Gastrocnemius medialis (tissue), 4 donors: Measurements from ENCODE around the gene ARID1B. TPM values are rescaled to one million over a fixed set of nuclear protein-coding genes. Genes with fewer than 3 reads are reported as not detected.

Experiments used
- ATAC-seq, 2 donors: fragments of 150-250 bp; one replicate each; pipeline ENCODE4 v1.9.1; 2016
- DNase-seq, 2 donors: peaks; one replicate each; pipeline ENCODE4 v3.0.0-alpha.2; 2019
- H3K27ac ChIP-seq, 4 donors: fragments of 200-600 bp; sonication (generic); 1 replicate in 1 of 4; 2 replicates in 3 of 4; pipeline ENCODE4 v1.5.1; 2016 to 2018; ENCODE audit warnings: mild to moderate bottlenecking in 2 of 4, moderate library complexity in 1 of 4
- H3K27me3 ChIP-seq, 3 donors: fragments of 200-600 bp; sonication (generic) in 2 of 3; 1 replicate in 1 of 3; 2 replicates in 2 of 3; pipeline versions ENCODE4 v1.5.1 to v1.6.0; 2016 to 2019; ENCODE audit warnings: mild to moderate bottlenecking in 1 of 3, moderate library complexity in 1 of 3
- H3K36me3 ChIP-seq, 2 donors: fragments of 200-600 bp; sonication (generic) in 1 of 2; one replicate each; pipeline ENCODE4 v1.5.1; 2017 to 2018
- H3K4me1 ChIP-seq, 2 donors: fragments of 200-600 bp; sonication (generic) in 1 of 2; one replicate each; pipeline ENCODE4 v1.5.1; 2016 to 2017; ENCODE audit warnings: mild to moderate bottlenecking in 2 of 2
- H3K4me3 ChIP-seq, 4 donors: fragments of 200-600 bp; sonication (generic) in 3 of 4; 1 replicate in 1 of 4; 2 replicates in 3 of 4; pipeline ENCODE4 v1.5.1; 2016 to 2019; ENCODE audit warnings: mild to moderate bottlenecking in 2 of 4
- H3K9me3 ChIP-seq, 3 donors: fragments of 200-600 bp; sonication (generic) in 2 of 3; 1 replicate in 1 of 3; 2 replicates in 2 of 3; pipeline ENCODE4 v1.5.1; 2016 to 2019
- POLR2A ChIP-seq, 2 donors: fragments of 450-650 bp; IDR thresholded peaks; one replicate each; pipeline ENCODE4 v1.6.1; 2017; ENCODE audit warnings: antibody characterized with exemption in 2 of 2, mild to moderate bottlenecking in 2 of 2, moderate library complexity in 2 of 2
- in situ Hi-C, 4 donors: fragments of 200-750 bp; cut with MboI; loops; one replicate each; pipeline versions ENCODE4 v1.15.0 to v1.8.0; 2017; ENCODE audit warnings: low sequenced_read_pairs in 4 of 4
- intact Hi-C: fragments of 100-400 bp; cut with DNase I; formaldehyde crosslinking; loops from one replicate; pipeline ENCODE4 v1.15.1; 2023; ENCODE audit warnings: low total_unique reads
- total RNA-seq, 4 donors: library from RNA; depleted of rRNA; stranded (reverse); fragments of >200 nt; gene quantifications; one replicate each; pipeline versions ENCODE4 v1.1.0 to v1.2.3, GENCODE V29; 2016
- TF ChIP-seq, protein P1 (sequence below), 5 experiments: fragments of 450-650 bp in 3 of 5; fragments of 200-600 bp in 2 of 5; sonication (generic) in 2 of 5; IDR thresholded peaks in 4 of 5; conservative IDR thresholded peaks in 1 of 5; 1 replicate in 4 of 5; 2 replicates in 1 of 5; pipeline ENCODE4 v1.5.1; 2016 to 2019; ENCODE audit warnings: antibody characterized with exemption in 5 of 5, mild to moderate bottlenecking in 3 of 5, moderate library complexity in 3 of 5

ARID1B gene
- total RNA-seq, 4 donors from 2014 or later: 54.9 to 75.3 (median 62.0) TPM

DNA sequence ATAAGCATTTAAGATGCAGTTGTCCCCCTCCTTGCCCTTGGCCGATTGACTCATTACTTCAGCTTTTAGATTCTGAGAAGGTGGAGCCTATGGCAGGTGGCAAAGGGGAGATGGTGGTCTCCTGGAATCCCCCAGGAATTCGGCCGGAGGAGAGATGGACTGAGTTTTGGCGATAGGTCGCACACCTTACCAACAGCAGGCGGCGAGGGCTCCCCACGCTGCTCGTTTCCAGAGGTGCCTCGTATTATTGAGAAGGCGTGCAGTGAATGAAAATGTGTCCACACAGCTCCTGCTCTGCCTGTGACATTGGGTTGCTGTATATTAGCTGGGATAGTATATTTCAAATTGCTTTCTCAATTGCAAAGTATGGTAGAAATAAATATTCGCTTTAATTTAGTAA, 224.5 kb downstream of the ARID1B start:
- in situ Hi-C loops: no loop called here
- Histone ChIP-seq H3K27me3 (no peaks in the 10 kb centered on the region), H3K4me3 (no peak overlapping the region), H3K36me3 (no peaks in the 10 kb centered on the region), H3K4me1 (peaks cover 15 to 25% of the 10 kb centered on the region in 2 donors), H3K27ac (no peak overlapping the region), H3K9me3 (no peaks in the 10 kb centered on the region)
- DNase-seq (no peak), ATAC-seq (no peak)
- TF ChIP-seq, protein P1, sequence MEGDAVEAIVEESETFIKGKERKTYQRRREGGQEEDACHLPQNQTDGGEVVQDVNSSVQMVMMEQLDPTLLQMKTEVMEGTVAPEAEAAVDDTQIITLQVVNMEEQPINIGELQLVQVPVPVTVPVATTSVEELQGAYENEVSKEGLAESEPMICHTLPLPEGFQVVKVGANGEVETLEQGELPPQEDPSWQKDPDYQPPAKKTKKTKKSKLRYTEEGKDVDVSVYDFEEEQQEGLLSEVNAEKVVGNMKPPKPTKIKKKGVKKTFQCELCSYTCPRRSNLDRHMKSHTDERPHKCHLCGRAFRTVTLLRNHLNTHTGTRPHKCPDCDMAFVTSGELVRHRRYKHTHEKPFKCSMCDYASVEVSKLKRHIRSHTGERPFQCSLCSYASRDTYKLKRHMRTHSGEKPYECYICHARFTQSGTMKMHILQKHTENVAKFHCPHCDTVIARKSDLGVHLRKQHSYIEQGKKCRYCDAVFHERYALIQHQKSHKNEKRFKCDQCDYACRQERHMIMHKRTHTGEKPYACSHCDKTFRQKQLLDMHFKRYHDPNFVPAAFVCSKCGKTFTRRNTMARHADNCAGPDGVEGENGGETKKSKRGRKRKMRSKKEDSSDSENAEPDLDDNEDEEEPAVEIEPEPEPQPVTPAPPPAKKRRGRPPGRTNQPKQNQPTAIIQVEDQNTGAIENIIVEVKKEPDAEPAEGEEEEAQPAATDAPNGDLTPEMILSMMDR (IDR thresholded peaks at IDR 0.05 in 4 of 5, conservative IDR thresholded peaks at IDR 0.05 in 1 of 5): no peak
- no peak for TF ChIP-seq POLR2A (IDR thresholded peaks at IDR 0.05)
- intact Hi-C loops: loop anchor here (10.0 kb wide), 1 partner anchor 837 kb away; no protein-coding TSS in a partner anchor

DNA sequence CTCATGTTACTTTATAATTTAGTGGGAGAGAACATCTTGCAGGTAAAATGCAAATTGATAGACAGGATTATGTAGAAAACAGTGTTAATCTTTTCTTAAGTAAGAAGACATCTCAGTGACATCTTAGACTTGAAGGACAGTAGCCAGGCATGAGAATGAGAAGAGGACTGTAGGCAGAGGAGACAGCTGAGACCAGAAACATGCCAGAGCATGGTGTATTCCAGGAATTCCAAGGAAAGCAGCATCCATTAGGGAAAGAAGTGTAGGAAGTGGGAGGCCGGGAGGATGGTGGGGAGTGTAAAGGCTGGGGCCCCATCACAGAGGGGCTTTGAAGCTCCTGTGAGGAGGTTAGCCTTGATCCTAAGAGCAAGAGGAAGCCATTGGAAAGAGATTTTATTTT, 225.6 kb downstream of the ARID1B start:
- DNase-seq (no peak), ATAC-seq (no peak)
- peaks cover 13 to 18% of the 10 kb centered on the region in 2 donors for H3K4me1 ChIP-seq
- intact Hi-C loops: loop anchor here (10.0 kb wide), 1 partner anchor 838 kb away; no protein-coding TSS in a partner anchor
- TF ChIP-seq POLR2A (IDR thresholded peaks at IDR 0.05): no peak
- TF ChIP-seq, protein P1 (IDR thresholded peaks at IDR 0.05 in 4 of 5, conservative IDR thresholded peaks at IDR 0.05 in 1 of 5): no peak
- no peaks in the 10 kb centered on the region for H3K36me3 ChIP-seq
- in situ Hi-C loops: no loop called here
- no peak overlapping the region for H3K27ac ChIP-seq
- H3K9me3 ChIP-seq: no peaks in the 10 kb centered on the region
- H3K4me3 ChIP-seq: no peak overlapping the region
- H3K27me3 ChIP-seq: no peaks in the 10 kb centered on the region

DNA sequence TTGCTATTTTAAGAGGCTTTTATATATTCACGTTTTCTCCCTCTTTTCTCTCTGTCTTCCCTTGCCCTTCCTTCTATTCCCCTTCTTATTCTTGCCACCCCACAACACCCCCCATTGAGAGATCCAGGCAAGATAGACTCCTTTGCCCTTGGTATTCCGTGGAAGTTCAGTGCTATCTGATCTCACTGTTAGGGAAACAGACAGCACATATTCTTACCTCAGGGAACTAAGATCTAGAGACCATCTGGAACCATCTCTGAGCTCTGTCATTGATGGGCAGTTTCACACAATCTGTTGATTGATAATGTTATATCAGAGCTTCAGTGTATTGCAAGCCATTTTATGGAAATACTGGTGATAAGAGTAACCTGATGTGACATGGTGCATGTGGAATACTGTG, 228.8 kb downstream of the ARID1B start:
- H3K4me3 ChIP-seq: no peak overlapping the region
- in situ Hi-C loops (no loop called here), intact Hi-C loops (loop anchor here (10.0 kb wide), 1 partner anchor 841 kb away; no protein-coding TSS in a partner anchor)
- ATAC-seq: no peak
- TF ChIP-seq, protein P1 (IDR thresholded peaks at IDR 0.05 in 4 of 5, conservative IDR thresholded peaks at IDR 0.05 in 1 of 5): no peak
- no peak for TF ChIP-seq POLR2A (IDR thresholded peaks at IDR 0.05)
- H3K4me1 ChIP-seq: peaks cover 11 to 18% of the 10 kb centered on the region in 2 donors
- no peak for DNase-seq
- no peaks in the 10 kb centered on the region for H3K27me3 ChIP-seq
- H3K9me3 ChIP-seq: no peaks in the 10 kb centered on the region
- no peaks in the 10 kb centered on the region for H3K36me3 ChIP-seq
- H3K27ac ChIP-seq: no peak overlapping the region

DNA sequence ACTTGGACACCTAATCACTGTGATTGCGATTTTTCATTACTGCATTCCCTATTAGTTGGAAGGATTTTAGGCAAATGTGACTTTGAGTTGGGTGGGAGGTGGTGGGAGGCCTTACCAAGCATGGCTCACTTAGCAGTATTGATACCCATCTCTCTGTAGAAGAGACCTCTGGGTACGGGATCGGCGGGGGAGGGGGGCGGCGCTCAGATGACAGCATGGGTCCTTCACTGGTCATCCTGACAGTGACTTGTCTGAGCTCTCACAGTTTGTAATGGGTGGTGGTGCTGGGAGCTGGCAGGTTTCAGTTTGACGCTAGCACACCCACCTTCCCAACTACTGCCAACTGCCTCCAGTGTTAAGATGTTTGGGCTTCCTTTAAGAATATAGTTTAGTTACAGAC, 231.4 kb downstream of the ARID1B start:
- DNase-seq (no peak), ATAC-seq (no peak)
- Histone ChIP-seq H3K27me3 (no peaks in the 10 kb centered on the region), H3K4me3 (no peak overlapping the region), H3K36me3 (no peaks in the 10 kb centered on the region), H3K4me1 (peaks cover 17 to 27% of the 10 kb centered on the region in 2 donors), H3K27ac (no peak overlapping the region), H3K9me3 (no peaks in the 10 kb centered on the region)
- in situ Hi-C loops (no loop called here), intact Hi-C loops (loop anchor here (10.0 kb wide), 1 partner anchor 844 kb away; no protein-coding TSS in a partner anchor)
- TF ChIP-seq, protein P1 (IDR thresholded peaks at IDR 0.05 in 4 of 5, conservative IDR thresholded peaks at IDR 0.05 in 1 of 5): no peak
- TF ChIP-seq POLR2A (IDR thresholded peaks at IDR 0.05): no peak

DNA sequence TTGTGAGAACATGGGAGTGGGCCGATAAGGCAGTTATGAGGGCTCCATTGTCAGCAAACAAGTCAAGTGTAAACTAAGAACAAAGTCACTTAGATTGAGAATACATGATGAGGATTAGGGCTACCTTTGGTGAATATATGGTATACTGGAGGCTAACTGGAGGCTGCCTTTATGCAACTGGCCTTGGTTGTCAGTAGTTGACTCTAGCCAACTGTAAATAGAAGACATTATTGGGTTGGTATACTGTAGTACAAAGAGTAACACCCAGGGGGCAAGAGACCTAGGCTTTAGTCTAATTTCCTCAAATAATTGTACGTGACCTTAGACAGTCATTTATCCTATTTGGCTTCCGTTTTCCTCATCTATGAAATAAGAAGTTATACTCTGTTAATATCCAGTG, 235.2 kb downstream of the ARID1B start:
- H3K27ac ChIP-seq: no peak overlapping the region
- H3K4me1 ChIP-seq: peaks cover 33 to 44% of the 10 kb centered on the region in 2 donors
- no peaks in the 10 kb centered on the region for H3K27me3 ChIP-seq
- DNase-seq: no peak
- H3K9me3 ChIP-seq: no peaks in the 10 kb centered on the region
- intact Hi-C loops (no loop called here), in situ Hi-C loops (no loop called here)
- no peak overlapping the region for H3K4me3 ChIP-seq
- ATAC-seq: no peak
- no peaks in the 10 kb centered on the region for H3K36me3 ChIP-seq
- TF ChIP-seq, protein P1 (IDR thresholded peaks at IDR 0.05 in 4 of 5, conservative IDR thresholded peaks at IDR 0.05 in 1 of 5): no peak
- no peak for TF ChIP-seq POLR2A (IDR thresholded peaks at IDR 0.05)
